HG03097 (cell line): ENCODE data around the gene DYDC1.
"Not testable (repeated sequence)": the region's sequence is repeated elsewhere in the genome, so short reads cannot be mapped to it uniquely, and the experiment has no call there.

Source experiments
- ATAC-seq: cut with Tn5 transposase; IDR thresholded peaks from one replicate; pipeline ENCODE4 v1.9.1; 2021; ENCODE audit not compliant: unreplicated experiment, low FRiP score

DYDC1 gene

DNA sequence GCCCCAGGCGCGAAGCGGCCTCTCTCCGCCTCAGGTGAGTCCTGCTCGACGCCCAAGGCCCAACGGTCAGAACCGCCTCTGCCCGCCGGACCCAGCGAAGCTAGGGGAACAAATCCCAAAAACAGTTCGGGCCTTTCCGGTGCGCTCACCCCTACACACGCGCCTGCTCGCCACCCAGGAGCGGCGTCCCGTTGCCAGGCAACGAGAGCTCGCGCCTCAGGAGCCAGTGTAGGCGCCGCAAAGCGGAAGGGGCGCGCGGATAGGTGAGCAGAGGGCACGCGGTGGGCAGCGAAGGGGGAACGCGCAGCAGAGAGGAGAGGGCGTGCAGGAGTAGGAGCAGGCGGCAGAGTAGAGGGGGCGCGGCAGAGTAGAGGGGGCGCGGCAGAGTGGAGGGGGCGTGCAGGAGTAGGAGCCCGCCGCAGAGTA lies at the start of gene DYDC1, which contains the start of gene DYDC2:
TSS of gene DYDC1 (minus strand) at position 193 of the 426 bp plus-strand sequence. CDS start 4,154 bp downstream, outside the sequence.
TSS of gene DYDC2 (plus strand) at position 219 of the 426 bp plus-strand sequence. CDS start 5,663 bp downstream, outside the sequence.
- ATAC-seq, result peak; percentile 85

DNA sequence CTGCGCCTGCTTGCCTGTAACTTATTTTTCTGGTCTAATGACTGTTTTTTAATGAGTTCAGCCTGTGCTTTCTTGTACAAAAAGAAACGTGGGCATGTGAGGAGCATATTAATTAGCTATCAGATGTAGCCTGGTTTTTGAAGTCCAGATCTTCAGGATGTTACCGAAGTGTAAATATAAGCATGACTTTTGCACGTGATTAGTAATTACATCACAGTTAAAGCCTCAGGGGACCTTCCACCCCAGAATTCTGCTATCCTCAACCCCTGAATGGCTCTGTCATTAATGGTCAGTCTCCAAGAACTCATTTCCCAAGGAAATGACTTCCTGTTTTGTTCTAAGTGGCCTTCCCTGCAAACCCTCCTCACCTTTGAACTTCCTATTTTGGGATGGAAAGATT lies 49.6 kb upstream of the DYDC1 start:
- ATAC-seq, result no peak

DNA sequence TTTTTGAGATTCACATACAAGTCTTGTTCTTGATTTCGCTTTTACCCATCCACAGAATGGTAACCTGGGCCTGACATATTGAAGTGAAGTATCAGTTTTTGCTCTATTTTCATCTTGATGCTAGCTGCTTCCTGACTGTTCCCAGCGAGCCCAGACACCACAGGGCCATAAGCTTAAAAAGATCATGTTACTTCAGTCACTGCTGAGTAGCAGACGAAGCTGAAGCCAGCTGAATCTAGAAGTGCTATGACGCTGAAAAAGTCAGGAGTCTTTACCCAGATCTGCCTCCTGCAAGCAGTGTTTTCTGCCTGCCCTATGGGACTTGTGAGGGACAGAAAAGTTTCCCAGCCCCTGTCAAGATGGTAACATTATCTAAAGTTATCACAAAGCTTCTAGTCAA lies 49.1 kb upstream of the DYDC1 start:
- no peak for ATAC-seq

DNA sequence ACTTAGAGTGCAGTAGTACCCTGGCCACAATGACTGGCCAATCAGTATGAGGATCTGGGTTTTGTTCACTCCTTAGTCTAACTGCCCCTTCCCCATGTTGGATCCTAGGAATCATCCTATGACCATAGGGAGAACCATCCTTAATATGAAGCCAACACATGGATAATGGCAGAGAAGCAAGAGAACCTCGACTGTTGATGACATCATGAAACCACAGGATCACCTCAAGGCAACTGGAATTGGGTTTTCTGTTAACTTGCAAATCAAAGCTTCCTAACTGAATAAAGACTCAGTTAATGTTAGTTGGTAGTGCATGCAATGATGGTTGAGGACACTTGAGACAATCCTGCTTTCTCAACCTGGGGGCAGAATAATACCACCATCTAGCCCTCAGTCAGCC lies 48.5 kb upstream of the DYDC1 start:
- ATAC-seq, result no peak

DNA sequence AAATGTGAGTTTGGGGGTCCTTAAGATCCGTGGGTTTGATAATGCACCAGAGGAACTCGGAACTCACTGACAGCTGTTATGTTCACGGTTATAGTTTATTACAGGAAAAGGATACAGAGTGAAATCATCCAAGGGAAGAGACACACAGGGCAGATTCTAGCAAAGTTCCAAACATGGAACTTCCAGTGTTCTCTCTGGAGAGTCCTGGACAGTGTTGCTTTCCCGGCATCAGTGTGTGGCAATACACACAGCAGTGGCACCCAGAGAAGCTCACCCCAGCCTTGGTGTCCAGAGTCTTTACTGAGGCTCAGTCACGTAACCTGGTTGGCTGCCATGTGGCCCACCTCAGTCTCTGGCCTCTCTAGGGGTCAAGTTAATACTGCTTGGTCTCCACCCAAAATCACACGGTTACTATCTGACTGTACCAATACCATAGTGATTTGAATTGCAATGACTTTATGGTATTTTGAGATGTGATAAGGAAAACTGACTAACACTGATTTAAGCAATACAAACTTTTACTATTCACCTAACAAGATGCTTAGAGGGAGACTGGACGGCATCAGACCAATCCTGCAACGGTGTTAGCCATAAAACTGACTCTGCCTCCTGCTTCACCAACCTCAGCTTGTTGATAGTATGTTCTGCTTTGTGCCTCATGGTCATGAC lies 43.7 kb upstream of the DYDC1 start:
- ATAC-seq, result no peak

DNA sequence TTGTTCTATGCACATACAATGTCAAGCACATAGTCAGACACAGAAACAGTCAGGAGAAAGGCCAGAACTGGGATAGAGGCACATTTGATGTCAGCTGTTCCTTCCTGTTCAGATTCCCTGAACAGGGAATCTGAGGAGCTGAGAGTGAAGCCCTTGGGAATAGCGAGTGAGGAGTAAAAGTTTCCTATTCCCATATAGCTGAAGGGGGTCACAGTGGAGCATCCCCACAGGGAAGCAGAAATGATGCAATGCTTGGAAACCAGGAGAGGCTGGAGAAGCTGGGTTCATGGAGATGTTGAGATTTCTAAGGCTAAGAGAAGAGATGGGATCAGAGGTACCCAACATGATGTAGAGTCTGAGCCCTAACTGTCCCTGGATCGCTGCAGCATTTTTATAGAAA lies 40.5 kb upstream of the DYDC1 start:
- no peak for ATAC-seq

DNA sequence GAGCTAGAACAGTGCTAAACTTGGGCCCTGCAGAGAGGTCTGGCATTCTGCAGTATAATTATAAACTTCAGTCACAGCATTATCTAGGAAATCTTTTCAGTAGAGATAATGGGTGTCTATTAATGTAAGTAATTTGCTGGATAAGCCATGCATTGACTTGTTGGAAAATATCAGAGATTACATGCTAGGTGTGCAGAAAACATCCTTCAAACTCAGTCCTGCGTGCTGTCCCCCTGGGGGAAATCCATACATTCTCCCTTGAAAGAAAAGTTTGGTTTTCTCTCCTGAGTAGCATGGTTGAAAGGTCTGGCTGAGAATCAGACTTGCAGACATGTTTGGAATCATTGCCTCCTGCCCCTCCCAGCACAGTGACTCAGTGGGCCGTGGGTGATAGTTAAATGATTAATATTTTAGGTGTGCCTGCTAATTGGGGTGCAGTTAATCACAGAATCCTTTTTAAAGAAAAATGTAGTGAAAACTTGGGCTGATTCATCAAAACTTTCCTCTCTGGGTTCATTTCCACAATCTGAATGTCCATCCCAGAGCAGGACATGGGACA lies 37.9 kb upstream of the DYDC1 start:
- ATAC-seq, result no peak

DNA sequence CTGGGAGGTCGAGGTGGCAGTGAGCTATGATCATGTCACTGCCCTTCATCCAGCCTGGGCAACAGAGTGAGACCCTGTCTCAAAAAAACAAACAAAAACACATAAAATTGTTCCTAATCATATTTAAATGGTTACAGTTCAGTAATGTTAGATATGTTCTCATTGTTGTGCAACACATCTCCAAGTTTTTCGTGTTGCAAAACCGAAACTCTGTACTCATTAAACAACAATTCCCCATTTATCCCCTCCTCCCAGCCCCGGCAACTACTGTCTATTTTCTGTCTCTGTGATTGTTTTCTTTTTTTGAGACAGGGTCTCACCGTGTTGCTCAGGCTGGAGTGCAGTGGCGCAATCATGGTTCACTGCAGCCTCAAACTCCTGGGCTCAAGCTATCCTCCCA lies 35.7 kb upstream of the DYDC1 start:
- no peak for ATAC-seq

DNA sequence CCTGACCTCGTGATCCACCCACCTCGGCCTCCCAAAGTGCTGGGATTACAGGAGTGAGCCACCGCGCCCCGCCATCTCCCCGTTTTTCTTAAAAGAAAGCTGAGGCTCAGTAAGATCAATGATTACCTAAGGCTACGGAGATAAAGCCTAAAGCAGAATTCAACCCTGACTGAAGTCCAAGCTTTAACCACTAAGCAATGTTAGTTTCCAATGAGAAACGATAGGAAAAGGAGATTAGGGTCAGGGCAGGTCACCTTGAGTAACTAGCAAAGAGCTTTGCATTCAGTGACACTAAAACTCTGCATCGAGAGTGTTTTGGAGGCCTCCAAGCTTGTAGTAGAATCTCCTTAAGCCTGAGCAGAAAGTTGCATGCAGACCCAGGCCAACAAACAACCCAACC lies 34.2 kb upstream of the DYDC1 start:
- ATAC-seq, result no peak

DNA sequence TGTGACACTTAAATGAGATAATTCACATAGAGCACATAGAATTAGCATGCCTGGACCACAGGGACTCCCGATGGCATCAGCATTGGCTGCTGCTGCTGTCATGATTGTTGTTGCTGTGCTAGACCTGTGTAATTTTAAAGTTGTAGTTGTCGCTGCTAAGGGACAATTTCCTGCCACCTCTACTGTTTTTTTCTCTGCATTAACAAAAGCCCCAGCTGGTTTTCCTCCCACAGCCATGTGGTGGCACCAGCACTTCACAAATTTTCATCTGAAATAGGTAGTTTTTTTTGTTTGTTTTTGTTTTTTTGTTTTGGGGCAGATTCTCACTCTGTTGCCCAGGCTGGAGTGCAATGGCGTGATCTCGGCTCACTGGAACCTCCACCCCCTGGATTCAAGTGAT lies 26.4 kb upstream of the DYDC1 start:
- no peak for ATAC-seq

DNA sequence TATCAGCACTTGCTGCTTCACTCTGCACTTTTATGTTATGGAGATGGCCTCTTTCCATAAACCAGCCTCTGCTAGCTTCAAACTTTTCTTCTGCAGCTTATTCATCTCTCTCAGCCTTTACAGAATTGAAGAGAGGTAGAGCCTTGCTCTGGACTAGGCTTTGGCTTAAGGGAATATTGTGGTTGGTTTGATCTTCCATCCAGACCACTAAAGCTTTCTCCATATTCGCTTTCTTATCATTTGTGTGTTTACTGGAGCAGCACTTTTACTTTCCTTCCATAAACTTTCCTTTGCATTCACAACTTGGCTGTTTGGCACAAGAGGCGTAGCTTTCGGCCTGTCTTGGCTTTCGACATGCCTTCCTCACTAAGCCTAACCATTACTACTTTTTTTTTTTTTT lies 23.6 kb upstream of the DYDC1 start:
- no peak for ATAC-seq

DNA sequence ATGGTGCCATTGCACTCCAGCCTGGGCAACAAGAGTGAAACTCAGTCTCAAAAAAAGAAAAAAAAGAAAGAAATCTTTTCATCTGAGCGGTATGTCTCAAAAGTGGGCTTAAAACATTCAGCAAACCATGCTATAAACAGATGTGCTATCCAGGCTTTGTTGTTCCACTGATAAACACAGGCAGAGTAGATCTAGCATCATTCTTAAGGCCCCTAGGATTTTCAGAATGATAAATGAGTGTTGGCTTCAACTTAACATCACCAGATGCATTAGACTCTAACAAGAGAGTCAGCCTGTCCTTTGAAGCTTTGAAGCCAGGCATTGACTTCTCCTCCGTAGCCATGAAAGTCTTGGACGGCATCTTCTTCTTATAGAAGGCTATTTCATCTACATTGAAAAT lies 23.1 kb upstream of the DYDC1 start:
- ATAC-seq, result no peak

DNA sequence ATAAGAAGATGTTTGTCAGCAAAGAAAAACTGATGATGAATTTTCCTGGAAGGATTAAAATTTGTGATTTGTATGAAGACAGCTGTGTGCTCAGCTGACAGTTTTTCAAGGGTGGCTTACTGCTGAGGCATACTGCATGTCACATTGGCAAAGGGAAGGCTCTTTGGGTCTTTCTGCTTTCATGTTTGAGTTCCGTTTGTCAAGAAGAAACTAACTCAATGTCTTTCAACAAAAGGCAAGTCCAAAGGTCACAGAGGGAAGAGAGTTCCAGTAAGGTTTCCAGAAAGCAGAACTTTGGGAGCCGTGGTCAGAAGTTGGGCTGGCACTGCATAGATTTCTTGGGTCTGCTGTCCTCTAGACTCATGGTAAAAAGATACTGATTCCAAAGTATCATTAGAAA lies 16.9 kb upstream of the DYDC1 start:
- ATAC-seq, result no peak

DNA sequence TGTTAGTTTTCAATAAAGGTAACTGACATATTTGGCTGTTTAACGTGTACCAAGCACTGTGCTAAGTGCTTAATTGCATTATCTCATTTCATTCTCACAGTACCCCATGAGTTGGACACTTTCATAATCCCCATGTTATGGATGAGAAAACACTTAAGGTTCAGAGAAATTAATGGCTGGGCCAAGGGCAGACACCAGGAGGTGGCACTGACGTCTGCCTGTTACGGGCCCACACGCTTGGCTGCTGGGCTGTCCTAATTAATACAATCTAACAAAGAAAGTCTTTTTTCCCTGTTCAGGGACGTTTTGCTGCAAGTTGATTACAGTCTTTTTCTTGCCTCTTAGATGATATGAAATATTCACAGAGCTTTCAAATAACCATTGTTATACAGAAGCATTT lies 16.1 kb upstream of the DYDC1 start:
- ATAC-seq, result no peak

DNA sequence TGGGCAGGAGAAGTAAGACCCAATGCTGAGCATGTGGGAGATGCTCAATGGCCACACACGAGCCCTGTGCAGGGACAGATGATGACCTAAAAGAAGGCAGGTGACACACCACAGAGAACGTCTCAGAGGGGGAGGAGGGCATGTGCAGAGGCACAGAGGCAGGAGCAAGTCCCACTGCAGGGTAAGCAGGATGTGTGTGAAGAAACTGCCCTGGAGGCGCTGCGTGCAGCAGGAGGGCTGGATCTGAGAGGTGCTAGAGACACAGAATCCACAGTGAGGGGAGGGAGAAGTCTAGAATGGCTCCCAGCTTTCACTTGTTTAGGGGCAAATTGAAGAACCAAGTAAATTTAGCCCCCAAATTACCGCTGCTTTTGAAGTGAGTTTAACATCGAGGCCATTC lies 14.9 kb upstream of the DYDC1 start:
- no peak for ATAC-seq

DNA sequence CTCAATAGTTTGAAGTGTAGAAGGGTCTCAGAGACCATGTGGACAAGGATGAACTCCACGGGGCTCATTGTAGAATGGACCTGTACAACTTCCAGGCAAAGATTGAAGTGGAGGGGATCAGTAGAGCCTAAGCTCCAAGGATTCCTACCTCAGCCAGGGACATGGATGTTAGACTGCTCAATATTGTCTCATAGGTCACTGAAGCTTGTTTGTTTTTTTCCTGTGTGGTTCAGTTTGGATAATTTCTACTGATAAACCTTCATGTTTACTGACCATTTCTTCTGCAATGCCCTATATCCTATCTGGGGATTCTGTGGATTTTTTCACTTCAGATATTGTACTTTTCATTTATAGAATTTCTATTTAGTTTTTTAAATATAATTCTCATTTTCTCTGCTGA lies 9.0 kb upstream of the DYDC1 start:
- no peak for ATAC-seq

DNA sequence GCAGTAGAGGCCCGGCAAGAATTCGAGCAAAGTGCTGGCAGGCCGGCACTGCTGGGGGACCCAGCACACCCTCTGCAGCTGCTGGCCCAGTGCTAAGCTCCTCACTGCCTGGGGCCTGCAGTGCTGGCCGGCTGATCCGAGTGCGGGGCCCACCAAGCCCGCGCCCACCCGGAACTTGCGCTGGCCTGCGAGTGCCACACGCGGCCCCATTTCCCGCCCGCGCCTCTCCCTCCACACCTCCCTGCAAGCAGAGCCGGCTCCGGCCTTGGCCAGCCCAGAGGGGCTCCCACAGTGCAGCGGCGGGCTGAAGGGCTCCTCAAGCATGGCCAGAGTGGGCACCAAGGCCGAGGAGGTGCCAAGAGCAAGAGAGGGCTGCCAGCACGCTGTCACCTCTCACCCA lies 3.1 kb upstream of the DYDC1 start:
- no peak for ATAC-seq

DNA sequence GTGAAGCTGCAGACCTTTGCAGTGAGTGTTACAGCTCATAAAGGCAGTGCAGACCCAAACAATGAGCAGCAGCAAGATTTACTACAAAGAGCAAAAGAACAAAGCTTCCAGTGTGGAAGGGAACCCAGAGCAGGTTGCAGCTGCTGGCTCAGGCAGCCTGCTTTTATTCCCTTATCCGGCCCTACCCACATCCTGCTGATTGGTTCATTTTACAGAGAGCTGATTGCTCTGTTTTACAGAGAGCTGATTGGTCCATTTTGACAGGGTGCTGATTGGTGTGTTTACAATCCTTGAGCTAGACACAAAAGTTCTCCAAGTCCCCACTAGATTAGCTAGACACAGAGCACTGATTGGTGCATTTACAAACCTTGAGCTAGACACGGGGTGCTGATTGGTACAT lies 2.4 kb upstream of the DYDC1 start:
- ATAC-seq, result not testable (repeated sequence)

DNA sequence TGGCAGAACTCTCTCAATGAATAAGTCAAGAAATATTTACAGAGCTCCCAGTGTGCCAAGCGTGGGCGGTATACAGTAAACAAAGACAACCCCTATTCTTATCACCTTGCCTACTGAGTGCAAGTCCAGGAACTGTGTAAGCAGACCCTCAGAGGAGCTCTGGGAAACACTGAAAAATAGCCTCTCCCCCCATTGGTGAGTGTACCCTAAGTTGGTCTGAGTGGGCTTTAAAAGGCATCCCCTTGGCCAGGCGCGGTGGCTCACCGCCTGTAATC lies 1.2 kb upstream of the DYDC1 start:
- no peak for ATAC-seq

DNA sequence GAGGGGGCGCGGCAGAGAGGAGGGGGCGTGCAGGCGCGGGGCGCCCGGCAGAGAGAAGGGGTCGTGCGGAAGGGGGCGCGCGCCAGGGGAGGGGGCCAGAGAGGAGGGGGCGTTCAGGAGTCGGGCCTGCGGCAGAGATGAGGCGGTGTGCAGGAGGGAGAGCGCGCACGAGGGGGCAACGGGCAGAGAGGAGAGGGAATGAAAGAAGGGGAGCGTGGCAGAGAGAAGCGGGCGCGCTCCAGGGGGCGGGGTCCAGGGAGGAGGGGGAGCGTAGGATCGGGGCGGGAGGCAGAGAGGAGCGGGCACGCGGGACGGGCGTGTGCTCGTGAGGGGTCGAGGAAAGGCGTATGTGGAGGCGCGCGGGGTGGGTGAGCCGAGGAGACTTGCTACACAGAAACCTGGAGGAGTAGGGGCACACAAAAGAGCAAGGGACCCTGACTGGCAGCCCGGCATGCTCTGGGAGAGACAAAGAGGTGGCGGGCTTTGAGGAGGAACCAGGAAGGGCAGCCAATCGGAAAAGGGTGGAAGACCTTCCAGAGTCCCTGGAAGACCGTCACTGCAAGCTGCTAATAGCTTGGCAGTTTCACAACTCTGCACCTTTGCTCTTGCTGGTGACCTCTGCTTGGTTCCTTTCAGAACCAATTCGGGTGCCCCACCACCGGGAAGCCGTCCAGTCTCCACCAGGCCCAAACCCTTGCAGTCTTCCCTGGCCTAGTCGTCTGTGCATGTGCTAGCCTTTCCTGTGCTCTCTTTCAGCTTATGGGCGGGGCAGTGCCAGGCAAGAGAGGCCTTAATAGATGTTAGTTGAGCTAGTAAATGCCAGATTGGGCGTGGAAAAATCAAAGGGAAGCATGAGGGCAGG lies 665 bp upstream of the DYDC1 start:
- ATAC-seq, result no peak

DNA sequence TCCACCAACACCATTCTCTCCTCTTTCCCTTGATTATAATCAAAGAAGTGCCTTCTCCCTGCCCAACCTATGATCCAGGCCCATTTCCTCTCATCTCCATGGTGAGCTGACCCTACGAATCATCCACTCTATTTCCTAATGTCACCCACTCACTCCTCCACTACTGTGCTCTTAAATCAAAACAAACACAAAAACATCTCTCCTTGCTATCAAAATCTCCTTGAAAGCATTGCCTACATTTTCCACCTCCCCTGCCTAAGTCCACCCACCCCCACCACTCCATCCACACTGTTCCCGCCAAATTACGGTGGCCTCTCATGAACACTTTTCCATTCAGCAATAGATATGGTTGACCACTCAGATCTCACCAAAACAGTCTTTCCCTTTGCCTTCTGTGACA lies 5.3 kb downstream of the DYDC1 start:
- ATAC-seq, result no peak

DNA sequence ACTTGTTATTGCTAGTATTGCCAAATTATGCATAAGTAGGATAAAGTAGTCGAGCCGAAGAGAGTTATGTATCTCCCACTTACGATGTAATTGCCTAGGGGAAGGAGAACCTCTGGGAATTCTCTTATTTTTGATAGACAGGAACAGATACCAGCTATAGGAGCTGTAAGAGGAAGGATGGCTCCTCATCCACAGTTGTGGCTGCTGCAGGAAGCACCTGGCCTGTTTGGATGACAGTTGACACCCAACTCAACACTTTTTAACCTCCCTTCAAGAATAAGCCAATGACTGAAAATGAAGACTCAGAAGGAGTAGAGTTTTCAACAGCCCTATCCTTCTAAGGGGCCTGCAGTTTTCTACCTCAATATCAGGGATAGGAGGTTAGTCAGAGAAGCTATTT lies 6.3 kb downstream of the DYDC1 start:
- no peak for ATAC-seq
